ENCODE results near the gene CNTN5. TPM values are rescaled to one million over a fixed set of nuclear protein-coding genes. Genes with fewer than 3 reads are reported as not detected.
A peak's percentile ranks its signal among the peaks of the same experiment; 100 is the strongest.

CNTN5 gene
- total RNA-seq, 1 experiment from 2014 or later: not detected

DNA sequence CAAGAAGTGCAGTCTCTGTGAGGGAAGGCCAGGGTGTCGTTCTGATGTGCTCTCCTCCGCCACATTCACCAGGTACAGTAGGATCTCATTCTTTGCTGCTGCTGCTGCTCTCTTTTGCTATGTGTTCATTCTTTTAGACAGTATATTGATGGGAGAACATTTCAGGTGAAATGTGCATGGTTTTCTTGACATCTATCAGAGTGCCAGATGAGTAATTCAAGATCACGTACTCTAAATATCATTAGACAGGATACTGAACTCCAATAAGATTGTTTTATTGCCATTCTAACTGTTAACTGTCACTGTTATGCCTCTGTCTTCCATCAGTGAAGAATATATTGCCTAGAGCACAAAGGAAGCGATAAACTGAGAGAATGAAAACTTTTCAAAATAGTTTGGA lies 895.3 kb downstream of the CNTN5 start:
- no peak overlapping the region for H3K27ac ChIP-seq (ENCODE audit: low read length)
- H3K4me1 ChIP-seq (ENCODE audit: low read length): no peaks in the 10 kb centered on the region
- H3K9me3 ChIP-seq (ENCODE audit: low read length): peaks cover 87% of the 10 kb centered on the region
- H3K79me2 ChIP-seq (ENCODE audit: low read length): no peaks in the 10 kb centered on the region
- H3K36me3 ChIP-seq (ENCODE audit: insufficient read depth, low read length): no peaks in the 10 kb centered on the region
- H3K4me3 ChIP-seq (ENCODE audit: low read length): no peak overlapping the region
- H4K20me1 ChIP-seq (ENCODE audit: insufficient read depth, low read depth, low read length): no peaks in the 10 kb centered on the region
- H3K9ac ChIP-seq (ENCODE audit: low read length): no peak overlapping the region
- H3K27me3 ChIP-seq (ENCODE audit: low read length): no peaks in the 10 kb centered on the region
- no peak for DNase-seq
- H2AFZ ChIP-seq (ENCODE audit: low read length): peak overlapping the region; percentile 15; the same call in 1 of the 2 replicates
- no peak overlapping the region for H3K4me2 ChIP-seq (ENCODE audit: low read depth, low read length, poor library complexity, severe bottlenecking)
- H3K9me2 ChIP-seq (replicated peaks; ENCODE audit: insufficient read depth, low read length): no peaks in the 10 kb centered on the region

DNA sequence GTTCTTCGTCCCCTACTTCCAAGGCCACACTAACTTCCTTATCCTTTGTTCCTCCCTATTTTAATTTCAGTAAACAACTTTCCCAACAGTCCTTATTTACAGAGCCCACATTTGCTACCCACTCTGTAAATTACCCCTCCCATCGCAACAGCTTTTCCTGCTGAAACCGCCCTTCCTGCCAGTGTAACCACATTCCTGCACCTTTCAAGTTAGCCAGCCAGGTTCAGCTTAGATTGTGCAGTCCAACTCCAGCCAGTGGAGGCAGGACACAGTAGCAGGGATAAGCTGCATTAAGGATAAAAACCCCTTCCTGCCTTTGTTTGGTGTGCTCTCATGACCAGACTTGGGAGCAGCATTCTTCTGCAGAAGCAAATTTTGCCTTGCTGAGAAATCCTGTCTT lies 898.0 kb downstream of the CNTN5 start:
- no peak for DNase-seq
- no peaks in the 10 kb centered on the region for H3K4me1 ChIP-seq (ENCODE audit: low read length)

DNA sequence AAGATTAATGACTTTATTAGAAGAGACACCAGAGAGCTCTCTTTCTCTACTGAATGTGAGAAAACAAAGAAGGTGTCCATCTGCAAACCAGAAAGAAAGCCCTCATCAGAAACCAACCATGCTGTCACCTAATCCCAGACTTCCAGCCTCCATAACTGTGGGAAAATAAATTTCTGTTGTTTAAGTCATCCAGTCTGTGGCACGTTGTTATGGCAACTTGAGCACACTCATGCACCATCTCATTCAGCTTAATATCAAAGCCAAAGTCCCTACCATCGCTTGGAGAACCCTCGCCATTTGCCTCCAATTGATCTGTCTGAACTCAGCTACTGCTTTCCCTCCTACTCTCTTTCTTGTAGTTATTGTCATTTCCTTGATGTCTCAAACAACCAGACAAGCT lies 900.2 kb downstream of the CNTN5 start:
- Histone ChIP-seq H2AFZ (ENCODE audit: low read length) (no peak overlapping the region), H3K9ac (ENCODE audit: low read length) (no peak overlapping the region), H3K4me1 (ENCODE audit: low read length) (no peaks in the 10 kb centered on the region), H3K9me3 (ENCODE audit: low read length) (peaks cover 89% of the 10 kb centered on the region), H3K9me2 (replicated peaks; ENCODE audit: insufficient read depth, low read length) (no peaks in the 10 kb centered on the region), H3K27me3 (ENCODE audit: low read length) (no peaks in the 10 kb centered on the region), H3K27ac (ENCODE audit: low read length) (no peak overlapping the region), H3K4me2 (ENCODE audit: low read depth, low read length, poor library complexity, severe bottlenecking) (no peak overlapping the region), H3K4me3 (ENCODE audit: low read length) (no peak overlapping the region), H3K79me2 (ENCODE audit: low read length) (no peaks in the 10 kb centered on the region), H3K36me3 (ENCODE audit: insufficient read depth, low read length) (no peaks in the 10 kb centered on the region), H4K20me1 (ENCODE audit: insufficient read depth, low read depth, low read length) (no peaks in the 10 kb centered on the region)
- no peak for DNase-seq

More for the DNA sequence above, 898.0 kb downstream of the CNTN5 start:
- Histone ChIP-seq H3K4me2 (ENCODE audit: low read depth, low read length, poor library complexity, severe bottlenecking) (no peak overlapping the region), H3K9me3 (ENCODE audit: low read length) (peaks cover 84% of the 10 kb centered on the region), H3K9me2 (replicated peaks; ENCODE audit: insufficient read depth, low read length) (no peaks in the 10 kb centered on the region), H3K9ac (ENCODE audit: low read length) (no peak overlapping the region), H3K36me3 (ENCODE audit: insufficient read depth, low read length) (no peaks in the 10 kb centered on the region), H3K4me3 (ENCODE audit: low read length) (no peak overlapping the region), H4K20me1 (ENCODE audit: insufficient read depth, low read depth, low read length) (no peaks in the 10 kb centered on the region), H3K27me3 (ENCODE audit: low read length) (no peaks in the 10 kb centered on the region), H3K27ac (ENCODE audit: low read length) (no peak overlapping the region), H3K79me2 (ENCODE audit: low read length) (no peaks in the 10 kb centered on the region), H2AFZ (ENCODE audit: low read length) (no peak overlapping the region)

DNA sequence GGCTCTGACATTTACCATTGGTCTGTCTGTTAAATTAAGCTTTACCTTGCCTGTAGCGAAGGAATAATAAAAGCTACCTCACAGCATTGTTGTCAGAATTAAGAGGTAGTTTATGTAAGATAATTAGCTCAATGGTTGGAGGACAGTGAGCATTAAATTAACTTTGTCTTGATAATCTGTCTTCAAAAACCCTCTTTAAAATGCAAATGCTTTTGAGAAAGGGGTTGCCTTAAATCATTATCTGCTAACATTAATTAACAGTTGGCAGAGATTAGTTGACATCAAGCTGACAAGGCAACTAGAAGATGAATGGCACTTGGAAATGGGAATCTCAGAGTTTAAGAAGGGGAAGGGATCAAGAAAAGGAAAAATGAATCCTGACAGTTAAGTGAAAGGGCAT lies 905.2 kb downstream of the CNTN5 start:
- Histone ChIP-seq H3K36me3 (ENCODE audit: insufficient read depth, low read length) (no peaks in the 10 kb centered on the region), H3K79me2 (ENCODE audit: low read length) (no peaks in the 10 kb centered on the region), H4K20me1 (ENCODE audit: insufficient read depth, low read depth, low read length) (no peaks in the 10 kb centered on the region), H3K4me1 (ENCODE audit: low read length) (no peaks in the 10 kb centered on the region), H3K27ac (ENCODE audit: low read length) (no peak overlapping the region), H3K9ac (ENCODE audit: low read length) (no peak overlapping the region), H3K4me3 (ENCODE audit: low read length) (no peak overlapping the region), H3K27me3 (ENCODE audit: low read length) (no peaks in the 10 kb centered on the region), H3K9me2 (replicated peaks; ENCODE audit: insufficient read depth, low read length) (no peaks in the 10 kb centered on the region), H3K4me2 (ENCODE audit: low read depth, low read length, poor library complexity, severe bottlenecking) (no peak overlapping the region), H3K9me3 (ENCODE audit: low read length) (peaks cover 81% of the 10 kb centered on the region), H2AFZ (ENCODE audit: low read length) (no peak overlapping the region)
- DNase-seq: no peak

DNA sequence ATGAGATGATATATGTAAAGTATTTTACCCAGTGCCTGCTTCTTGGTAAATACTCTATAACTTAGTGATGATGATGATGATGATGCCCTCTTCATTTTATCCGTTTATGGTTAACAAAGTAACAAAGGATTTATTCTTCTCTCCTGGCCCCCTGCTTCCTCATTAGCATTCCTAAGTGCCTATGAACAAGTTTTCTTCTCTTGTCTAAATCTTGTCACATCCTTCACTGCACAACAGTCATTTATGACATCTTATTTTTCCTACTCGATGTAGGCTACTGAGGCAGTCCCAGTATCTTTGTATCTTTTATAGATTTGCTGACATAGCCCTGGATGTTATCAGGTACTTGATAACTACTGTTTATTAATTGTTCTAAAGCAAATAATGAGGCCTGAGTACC lies 911.9 kb downstream of the CNTN5 start:
- Histone ChIP-seq H3K27ac (ENCODE audit: low read length) (no peak overlapping the region), H3K36me3 (ENCODE audit: insufficient read depth, low read length) (no peaks in the 10 kb centered on the region), H3K9ac (ENCODE audit: low read length) (no peak overlapping the region), H3K4me3 (ENCODE audit: low read length) (no peak overlapping the region), H2AFZ (ENCODE audit: low read length) (no peak overlapping the region), H3K79me2 (ENCODE audit: low read length) (no peaks in the 10 kb centered on the region), H4K20me1 (ENCODE audit: insufficient read depth, low read depth, low read length) (no peaks in the 10 kb centered on the region), H3K27me3 (ENCODE audit: low read length) (no peaks in the 10 kb centered on the region; the same call in 1 of the 2 replicates), H3K4me2 (ENCODE audit: low read depth, low read length, poor library complexity, severe bottlenecking) (no peak overlapping the region), H3K9me3 (ENCODE audit: low read length) (peaks cover 74% of the 10 kb centered on the region), H3K9me2 (replicated peaks; ENCODE audit: insufficient read depth, low read length) (no peaks in the 10 kb centered on the region), H3K4me1 (ENCODE audit: low read length) (no peaks in the 10 kb centered on the region)
- DNase-seq: no peak

DNA sequence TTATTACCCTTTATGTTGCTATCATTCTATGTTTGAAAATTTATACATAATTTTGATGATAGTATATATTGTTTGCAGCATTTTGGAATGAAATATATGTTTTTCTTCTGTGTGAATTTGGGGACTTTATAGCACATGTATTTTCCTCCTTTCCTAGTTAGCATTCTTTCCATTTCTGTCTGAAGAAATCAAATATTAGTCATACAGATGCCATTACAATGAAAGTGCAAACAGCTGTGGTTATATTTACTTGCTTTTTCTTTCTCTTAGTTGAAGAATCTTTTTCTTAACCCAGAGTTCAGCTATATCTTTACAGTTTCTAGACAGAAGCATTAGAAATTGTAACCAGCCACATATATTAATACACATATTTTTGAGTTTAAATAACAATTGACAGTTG lies 913.3 kb downstream of the CNTN5 start:
- Histone ChIP-seq H3K27me3 (ENCODE audit: low read length) (no peaks in the 10 kb centered on the region; the same call in 1 of the 2 replicates), H3K4me2 (ENCODE audit: low read depth, low read length, poor library complexity, severe bottlenecking) (no peak overlapping the region), H3K4me1 (ENCODE audit: low read length) (no peaks in the 10 kb centered on the region), H3K9ac (ENCODE audit: low read length) (no peak overlapping the region), H3K36me3 (ENCODE audit: insufficient read depth, low read length) (no peaks in the 10 kb centered on the region), H3K9me2 (replicated peaks; ENCODE audit: insufficient read depth, low read length) (no peaks in the 10 kb centered on the region), H3K79me2 (ENCODE audit: low read length) (no peaks in the 10 kb centered on the region), H3K27ac (ENCODE audit: low read length) (no peak overlapping the region), H2AFZ (ENCODE audit: low read length) (no peak overlapping the region), H3K4me3 (ENCODE audit: low read length) (no peak overlapping the region), H4K20me1 (ENCODE audit: insufficient read depth, low read depth, low read length) (no peaks in the 10 kb centered on the region), H3K9me3 (ENCODE audit: low read length) (peaks cover 65% of the 10 kb centered on the region)
- no peak for DNase-seq

DNA sequence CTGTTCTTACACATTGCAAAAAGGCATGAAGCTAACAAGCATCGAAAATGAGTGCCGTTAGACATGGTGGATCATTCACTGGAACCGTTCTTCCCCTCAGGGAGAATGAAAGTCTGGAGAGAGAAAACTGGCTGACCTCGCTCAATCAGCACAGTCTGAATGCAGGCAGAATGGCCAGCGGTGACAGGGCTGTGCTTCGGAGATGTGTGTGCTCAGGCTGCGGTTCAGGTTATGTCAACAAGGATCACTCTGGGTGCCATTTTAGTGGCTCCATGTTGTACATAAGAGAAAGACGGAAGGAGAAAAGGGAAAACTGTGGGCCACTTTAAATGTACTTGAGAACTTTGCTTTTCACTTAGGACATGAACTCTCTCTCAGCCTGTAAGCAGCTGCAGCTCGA lies 916.6 kb downstream of the CNTN5 start:
- DNase-seq: no peak
- Histone ChIP-seq H3K9ac (ENCODE audit: low read length) (no peak overlapping the region), H3K9me2 (replicated peaks; ENCODE audit: insufficient read depth, low read length) (no peaks in the 10 kb centered on the region), H3K36me3 (ENCODE audit: insufficient read depth, low read length) (no peaks in the 10 kb centered on the region), H2AFZ (ENCODE audit: low read length) (no peak overlapping the region), H3K79me2 (ENCODE audit: low read length) (no peaks in the 10 kb centered on the region), H3K4me1 (ENCODE audit: low read length) (no peaks in the 10 kb centered on the region), H3K27me3 (ENCODE audit: low read length) (no peaks in the 10 kb centered on the region; the same call in 1 of the 2 replicates), H3K9me3 (ENCODE audit: low read length) (peaks cover 59% of the 10 kb centered on the region), H3K4me3 (ENCODE audit: low read length) (no peak overlapping the region), H4K20me1 (ENCODE audit: insufficient read depth, low read depth, low read length) (no peaks in the 10 kb centered on the region), H3K27ac (ENCODE audit: low read length) (no peak overlapping the region), H3K4me2 (ENCODE audit: low read depth, low read length, poor library complexity, severe bottlenecking) (no peak overlapping the region)

DNA sequence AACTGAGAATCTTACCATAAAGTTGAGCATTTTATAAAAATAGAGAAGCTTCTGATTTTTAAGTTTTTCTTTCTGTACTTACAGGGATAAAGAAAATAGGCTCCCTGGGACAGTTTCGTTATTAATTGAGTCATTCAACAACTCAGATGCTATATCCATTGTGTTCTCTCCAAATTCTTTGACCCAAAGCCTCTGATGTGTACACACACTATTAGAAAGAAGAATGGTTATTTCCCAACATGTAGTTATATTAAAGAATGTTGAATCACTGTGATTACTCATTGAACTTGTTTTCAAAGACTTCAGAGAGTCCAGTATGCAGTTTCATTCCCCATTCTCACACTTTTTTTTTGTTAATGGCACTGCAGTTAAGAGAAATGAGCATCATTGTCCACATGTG lies 932.1 kb downstream of the CNTN5 start:
- H3K79me2 ChIP-seq (ENCODE audit: low read length): no peaks in the 10 kb centered on the region

DNA sequence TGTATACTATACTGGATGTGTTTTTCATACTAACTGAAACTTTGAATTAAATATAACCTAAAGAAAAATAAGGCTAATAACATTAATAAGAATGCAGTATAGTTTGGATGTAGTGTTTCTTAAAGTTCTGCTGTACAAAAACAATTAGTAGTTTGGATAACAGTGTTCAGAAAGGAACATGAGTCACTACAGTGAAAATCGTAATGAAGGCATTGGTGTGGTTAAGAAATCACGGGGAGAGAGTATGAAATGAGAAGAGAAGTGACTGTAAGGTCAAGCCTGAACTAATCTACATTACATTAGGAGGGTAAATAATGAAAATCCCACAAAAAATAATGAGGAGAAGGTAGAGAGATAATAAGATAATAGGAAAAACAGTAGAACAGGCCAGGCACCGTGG lies 939.8 kb downstream of the CNTN5 start:
- Histone ChIP-seq H3K9ac (ENCODE audit: low read length) (no peak overlapping the region), H3K27me3 (ENCODE audit: low read length) (no peaks in the 10 kb centered on the region), H3K4me3 (ENCODE audit: low read length) (no peak overlapping the region), H3K27ac (ENCODE audit: low read length) (no peak overlapping the region), H3K79me2 (ENCODE audit: low read length) (no peaks in the 10 kb centered on the region), H3K4me2 (ENCODE audit: low read depth, low read length, poor library complexity, severe bottlenecking) (no peak overlapping the region), H2AFZ (ENCODE audit: low read length) (no peak overlapping the region), H3K4me1 (ENCODE audit: low read length) (no peaks in the 10 kb centered on the region), H3K9me2 (replicated peaks; ENCODE audit: insufficient read depth, low read length) (no peaks in the 10 kb centered on the region), H3K36me3 (ENCODE audit: insufficient read depth, low read length) (no peaks in the 10 kb centered on the region), H4K20me1 (ENCODE audit: insufficient read depth, low read depth, low read length) (no peaks in the 10 kb centered on the region), H3K9me3 (ENCODE audit: low read length) (peaks cover 51% of the 10 kb centered on the region)
- no peak for DNase-seq

More for the DNA sequence above, 932.1 kb downstream of the CNTN5 start:
- Histone ChIP-seq H3K9me3 (ENCODE audit: low read length) (peaks cover 60% of the 10 kb centered on the region), H3K27ac (ENCODE audit: low read length) (no peak overlapping the region), H3K4me1 (ENCODE audit: low read length) (no peaks in the 10 kb centered on the region), H3K4me3 (ENCODE audit: low read length) (no peak overlapping the region), H4K20me1 (ENCODE audit: insufficient read depth, low read depth, low read length) (no peaks in the 10 kb centered on the region), H2AFZ (ENCODE audit: low read length) (no peak overlapping the region), H3K36me3 (ENCODE audit: insufficient read depth, low read length) (no peaks in the 10 kb centered on the region), H3K9ac (ENCODE audit: low read length) (no peak overlapping the region), H3K9me2 (replicated peaks; ENCODE audit: insufficient read depth, low read length) (0 out of 2 replicates have a peak, but pooled peaks cover 6% of the 10 kb centered on the region), H3K27me3 (ENCODE audit: low read length) (no peaks in the 10 kb centered on the region), H3K4me2 (ENCODE audit: low read depth, low read length, poor library complexity, severe bottlenecking) (no peak overlapping the region)
- no peak for DNase-seq
